CD1c-positive myeloid dendritic cell (primary cell): ENCODE measurements around the gene CCDC138.
"Not testable (repeated sequence)": the region's sequence is repeated elsewhere in the genome, so short reads cannot be mapped to it uniquely, and the experiment has no call there.

Experiments
- DNase-seq: peaks from one replicate; pipeline ENCODE4 v3.0.0-alpha.2; 2016; ENCODE audit errors: extremely low spot score

The CCDC138 gene

DNA sequence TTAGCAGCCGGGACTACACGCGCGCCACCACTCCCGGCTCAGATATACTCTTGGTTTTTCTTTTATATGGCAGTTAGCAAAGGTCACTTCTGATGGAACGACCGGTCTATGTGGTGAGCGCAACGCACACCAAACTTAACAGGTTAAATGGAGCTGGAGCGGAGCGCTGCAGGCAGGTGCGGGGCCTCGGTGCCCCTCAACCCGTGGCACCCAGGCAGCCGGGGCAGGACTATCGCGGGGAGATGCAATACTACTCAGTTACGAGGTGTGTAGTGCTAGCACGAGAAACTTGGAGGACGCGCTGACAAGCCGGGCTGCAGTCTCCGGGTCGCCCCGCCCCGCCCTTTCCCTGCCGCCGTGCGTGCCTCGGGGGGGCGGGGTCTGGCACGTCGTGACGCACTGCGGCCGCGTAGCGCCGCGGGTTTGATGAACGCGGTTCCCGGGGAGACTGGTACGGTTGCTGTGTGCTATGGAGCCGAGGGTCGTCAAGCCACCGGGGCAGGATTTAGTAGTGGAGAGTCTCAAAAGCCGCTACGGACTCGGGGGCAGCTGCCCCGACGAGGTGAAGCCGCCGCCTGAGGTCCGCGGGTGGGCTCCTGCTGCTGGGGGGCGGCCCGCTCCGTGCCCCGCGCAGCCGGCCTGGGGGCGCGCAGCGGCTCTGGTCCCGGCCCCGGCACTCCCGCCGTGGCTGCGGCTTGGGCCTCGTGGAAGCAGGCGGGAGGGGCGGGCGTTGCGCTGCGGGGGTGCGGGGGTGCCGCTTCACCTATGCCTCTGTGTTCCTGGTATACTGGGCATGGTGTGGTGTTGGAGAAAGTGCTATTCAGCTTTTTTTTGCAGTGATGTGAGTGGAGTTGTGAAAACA lies at the start of gene CCDC138:
Gene CCDC138, plus strand, starts transcription at position 418 of the 862 bp plus-strand sequence. Its CDS starts 52 bp downstream, at position 470.
- peak; percentile 91 for DNase-seq

- DNase-seq: not testable (repeated sequence)
Measured at GRCh38 chr2:108757973-108758372, 28.6 kb upstream of the CCDC138 start.

- DNase-seq: not testable (repeated sequence)
Measured at GRCh38 chr2:108762618-108763017, 24.0 kb upstream of the CCDC138 start.

DNA sequence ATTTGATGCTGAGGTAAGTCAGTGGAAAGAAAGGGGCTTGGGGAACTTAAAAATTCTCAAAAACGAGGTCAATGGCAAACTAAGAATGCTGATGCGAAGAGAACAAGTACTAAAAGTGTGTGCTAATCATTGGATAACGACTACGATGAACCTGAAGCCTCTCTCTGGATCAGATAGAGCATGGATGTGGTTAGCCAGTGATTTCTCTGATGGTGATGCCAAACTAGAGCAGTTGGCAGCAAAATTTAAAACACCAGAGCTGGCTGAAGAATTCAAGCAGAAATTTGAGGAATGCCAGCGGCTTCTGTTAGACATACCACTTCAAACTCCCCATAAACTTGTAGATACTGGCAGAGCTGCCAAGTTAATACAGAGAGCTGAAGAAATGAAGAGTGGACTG lies 19.9 kb upstream of the CCDC138 start:
- DNase-seq: not testable (repeated sequence)

GRCh38 chr2:108767859-108768258 lies 18.7 kb upstream of the CCDC138 start:
- not testable (repeated sequence) for DNase-seq

DNA sequence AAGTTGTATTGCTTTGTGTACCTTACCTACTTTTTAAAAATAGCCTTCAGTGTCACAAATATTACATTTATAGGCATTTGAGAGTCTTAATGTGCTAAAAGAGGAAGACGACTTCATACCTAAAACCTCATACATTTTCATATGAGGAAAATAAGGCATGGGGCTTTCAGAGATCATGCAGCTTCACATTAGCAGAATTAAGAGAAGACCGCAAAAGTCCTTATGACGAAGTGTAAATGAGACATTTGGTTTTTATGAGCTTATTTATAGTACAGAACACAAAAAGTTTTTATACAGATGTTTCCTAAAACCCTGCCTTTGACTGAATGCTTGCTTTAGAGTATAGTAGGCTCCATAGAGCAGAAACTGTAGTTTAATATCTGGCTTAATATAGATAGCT lies 10.1 kb upstream of the CCDC138 start:
- no peak for DNase-seq

DNA sequence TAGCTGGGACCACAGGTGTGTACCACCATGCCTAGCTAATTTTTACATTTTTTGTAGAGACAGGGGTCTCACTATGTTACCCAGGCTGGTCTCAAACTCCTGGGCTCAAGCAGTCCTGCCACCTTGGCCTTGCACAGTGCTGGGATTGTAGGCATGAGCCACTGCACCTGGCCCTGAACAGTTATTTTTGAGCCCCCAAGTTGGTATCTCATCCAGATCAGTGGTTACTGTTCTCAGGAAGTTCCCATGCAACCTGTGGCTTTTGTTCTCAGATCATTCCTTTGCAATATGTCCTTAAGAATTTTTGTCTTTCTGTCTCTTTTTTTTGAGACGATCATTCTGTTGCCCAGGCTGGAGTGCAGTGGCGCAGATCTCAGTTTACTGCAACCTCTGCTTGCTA lies 7.7 kb upstream of the CCDC138 start:
- DNase-seq: no peak

DNA sequence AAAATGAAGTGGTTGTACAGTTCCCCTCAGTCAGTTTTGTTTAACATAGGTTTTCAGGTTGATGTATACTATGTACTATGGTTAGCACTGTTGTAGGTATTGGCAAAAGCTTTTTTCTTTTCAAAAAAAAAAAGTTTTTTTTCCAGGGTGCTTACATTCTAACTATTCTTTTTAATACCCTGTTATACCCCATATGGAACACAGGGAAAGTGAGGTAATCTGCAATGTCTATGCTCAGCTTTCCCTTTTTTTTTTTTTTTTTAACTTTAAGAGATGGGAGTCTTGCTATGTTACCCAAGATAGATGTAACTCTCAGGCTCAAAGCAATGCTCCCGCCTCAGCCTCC lies 590 bp upstream of the CCDC138 start:
- DNase-seq: no peak

DNA sequence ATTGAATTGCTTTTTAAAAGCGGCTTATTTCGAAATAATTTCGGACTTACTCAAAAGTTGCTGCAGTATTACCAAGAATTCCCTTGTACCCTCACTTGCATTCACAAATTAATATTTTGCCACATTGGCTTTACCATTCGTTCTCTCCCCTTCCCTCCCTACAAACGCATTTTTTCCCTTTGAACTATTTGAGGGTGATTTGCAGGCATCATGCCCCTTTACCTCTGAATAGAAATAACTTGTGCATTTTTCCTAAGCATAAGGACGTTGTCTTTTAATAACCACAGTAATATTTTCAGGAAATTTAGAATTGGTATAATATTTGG lies 608 bp downstream of the CCDC138 start:
- DNase-seq: no peak

GRCh38 chr2:108803045-108803736 lies 16.6 kb downstream of the CCDC138 start:
- no peak for DNase-seq

DNA sequence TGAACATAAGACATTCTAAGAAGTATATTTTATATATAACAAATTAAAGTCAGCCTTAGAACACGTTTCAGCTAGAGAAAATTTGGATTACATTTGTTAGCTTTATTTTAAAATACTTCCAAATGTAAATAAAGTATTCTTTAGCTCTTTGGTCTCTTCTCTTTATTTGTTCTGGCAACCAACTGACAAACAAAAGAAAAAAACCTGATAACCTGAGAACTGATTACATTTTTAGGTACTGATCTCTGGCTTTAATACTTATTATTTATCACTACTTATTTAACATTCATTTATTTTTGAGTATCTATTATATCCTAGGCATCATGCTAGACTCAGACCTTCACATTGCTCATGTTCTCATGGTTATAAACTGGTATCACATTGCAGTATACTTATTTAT lies 18.5 kb downstream of the CCDC138 start:
- DNase-seq: no peak

DNA sequence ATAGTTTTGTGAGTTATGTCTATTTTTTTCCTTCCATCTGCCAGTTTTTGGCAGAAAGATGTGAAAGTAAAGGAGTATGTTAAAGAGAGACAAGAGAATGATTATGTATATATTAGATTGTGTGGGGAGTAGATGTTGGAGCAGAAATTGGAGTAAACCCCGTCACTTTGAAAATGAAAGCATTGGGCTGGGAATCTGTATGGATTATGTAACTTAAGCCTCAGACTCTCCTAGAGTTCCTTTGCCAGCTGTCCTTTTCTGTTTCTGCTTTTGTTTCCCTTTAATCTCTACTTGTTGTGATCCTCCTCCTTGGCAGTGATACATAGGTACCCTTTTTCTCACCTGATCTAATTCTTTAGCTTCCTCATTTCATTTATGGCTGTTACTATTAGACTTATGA lies 19.2 kb downstream of the CCDC138 start:
- no peak for DNase-seq

DNA sequence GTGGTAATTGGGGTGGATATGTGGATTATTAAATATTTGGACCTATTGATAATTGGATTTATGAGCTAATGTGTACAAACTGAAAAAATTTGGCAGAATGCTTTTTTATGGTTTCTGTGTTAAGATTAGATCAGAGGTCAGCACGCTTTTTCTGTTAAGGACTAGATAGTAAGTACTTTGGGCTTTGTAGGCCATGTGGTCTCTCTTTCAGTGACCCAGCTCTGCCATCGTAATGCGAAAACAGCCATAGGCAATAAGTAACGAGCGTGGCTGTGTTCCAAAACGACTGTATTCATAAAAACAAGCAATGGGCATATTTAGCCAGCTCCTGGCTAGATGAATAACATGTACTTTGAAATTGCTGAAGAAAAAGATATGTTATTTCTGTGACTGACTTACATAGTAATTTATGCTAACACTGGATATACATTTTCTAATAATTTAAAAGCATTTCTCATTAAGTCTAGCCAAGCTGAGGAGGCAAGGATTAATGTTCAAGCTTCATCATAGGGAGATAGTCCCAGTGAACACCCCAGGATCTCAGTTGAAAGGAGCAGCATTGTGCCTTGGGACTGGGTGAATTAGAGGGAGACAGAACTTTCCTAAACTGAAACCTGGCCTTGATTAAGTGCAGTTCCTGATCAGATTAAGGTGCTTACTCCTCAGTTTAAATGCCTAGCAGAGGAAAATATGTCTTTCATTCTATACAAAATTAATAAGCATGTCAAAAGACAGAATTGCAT lies 20.0 kb downstream of the CCDC138 start:
- no peak for DNase-seq

GRCh38 chr2:108809936-108810335 lies 23.4 kb downstream of the CCDC138 start:
- DNase-seq: no peak

DNA sequence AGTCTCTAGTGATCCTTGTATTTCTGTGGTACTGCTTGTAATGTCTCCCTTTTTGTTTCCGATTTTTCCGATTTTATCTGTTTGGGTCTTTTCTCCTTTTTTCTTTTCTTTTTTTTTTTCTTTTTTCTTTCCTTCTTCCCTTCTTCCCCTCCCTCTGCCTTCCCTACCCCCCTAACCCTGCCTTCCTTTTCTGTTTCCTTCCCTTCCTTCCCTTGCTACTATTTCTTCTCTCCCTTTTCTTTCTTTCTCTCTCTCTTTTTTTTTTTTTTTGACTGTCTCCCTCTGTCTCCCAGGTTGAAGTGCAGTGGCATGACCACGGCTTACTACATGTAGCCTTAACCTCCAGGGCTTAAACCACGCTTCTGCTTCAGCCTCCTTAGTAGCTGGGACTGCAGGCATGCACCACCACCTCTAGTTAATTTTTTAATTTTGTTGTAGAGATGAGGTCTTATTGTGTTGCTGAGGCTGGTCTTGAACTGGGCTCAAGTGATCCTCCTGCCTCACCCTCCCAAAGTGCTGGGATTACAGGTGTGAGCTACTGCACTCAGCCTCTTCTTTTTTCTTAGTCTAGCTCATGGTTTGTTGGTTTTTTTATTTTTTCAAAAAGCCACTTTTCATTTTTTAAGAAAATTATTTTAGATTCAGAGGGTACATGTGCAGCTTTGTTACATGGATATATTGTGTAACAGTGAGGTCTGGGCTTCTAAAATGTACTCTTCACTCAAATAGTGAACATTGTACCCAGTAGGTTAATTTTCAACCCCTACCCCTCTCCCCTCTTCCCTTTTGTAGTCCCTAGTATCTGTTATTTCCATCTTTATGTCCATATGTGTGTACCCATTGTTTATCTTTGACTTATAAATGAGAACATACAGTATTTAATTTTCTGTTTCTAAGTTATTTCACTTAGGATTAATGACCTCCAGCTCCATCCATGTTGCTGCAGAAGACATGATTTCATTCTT lies 24.7 kb downstream of the CCDC138 start:
- DNase-seq: no peak

GRCh38 chr2:108813732-108814131 lies 27.2 kb downstream of the CCDC138 start:
- DNase-seq: no peak

DNA sequence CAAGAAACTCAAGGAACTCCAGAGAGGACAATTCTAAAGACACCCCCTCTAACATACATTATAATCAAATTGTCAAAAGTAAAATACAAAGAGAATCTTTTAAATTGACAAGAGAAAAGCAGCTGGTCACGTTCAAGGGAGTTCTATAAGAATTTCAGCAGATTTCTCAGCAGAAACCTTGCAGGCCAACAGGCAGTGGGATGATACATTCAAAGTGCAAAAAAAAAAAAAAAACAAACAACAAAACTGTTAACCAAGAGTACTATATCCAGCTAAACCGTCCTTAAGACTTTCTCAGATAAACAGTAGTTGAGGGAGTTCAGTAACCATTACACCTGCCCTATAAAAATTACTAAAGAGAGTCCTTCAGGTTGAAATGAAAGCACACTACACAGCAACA lies 33.9 kb downstream of the CCDC138 start:
- DNase-seq: no peak

DNA sequence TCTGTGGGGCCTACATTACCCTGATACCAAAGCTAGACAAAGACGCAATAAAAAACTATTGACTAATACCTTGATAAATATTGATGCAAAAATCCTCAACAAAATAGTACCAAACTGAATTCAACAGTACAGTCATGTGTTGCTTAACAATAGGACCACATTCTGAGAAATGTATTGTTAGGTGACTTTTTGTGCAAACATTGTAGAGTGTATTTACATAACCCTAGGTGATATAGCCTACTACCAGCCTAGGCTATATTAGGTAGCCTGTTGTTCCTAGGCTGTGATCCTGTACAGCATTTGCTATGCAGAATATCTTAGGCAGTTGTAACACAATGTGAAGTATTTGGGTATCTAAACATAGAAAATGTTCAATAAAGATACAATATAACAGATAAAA lies 36.7 kb downstream of the CCDC138 start:
- DNase-seq: no peak

DNA sequence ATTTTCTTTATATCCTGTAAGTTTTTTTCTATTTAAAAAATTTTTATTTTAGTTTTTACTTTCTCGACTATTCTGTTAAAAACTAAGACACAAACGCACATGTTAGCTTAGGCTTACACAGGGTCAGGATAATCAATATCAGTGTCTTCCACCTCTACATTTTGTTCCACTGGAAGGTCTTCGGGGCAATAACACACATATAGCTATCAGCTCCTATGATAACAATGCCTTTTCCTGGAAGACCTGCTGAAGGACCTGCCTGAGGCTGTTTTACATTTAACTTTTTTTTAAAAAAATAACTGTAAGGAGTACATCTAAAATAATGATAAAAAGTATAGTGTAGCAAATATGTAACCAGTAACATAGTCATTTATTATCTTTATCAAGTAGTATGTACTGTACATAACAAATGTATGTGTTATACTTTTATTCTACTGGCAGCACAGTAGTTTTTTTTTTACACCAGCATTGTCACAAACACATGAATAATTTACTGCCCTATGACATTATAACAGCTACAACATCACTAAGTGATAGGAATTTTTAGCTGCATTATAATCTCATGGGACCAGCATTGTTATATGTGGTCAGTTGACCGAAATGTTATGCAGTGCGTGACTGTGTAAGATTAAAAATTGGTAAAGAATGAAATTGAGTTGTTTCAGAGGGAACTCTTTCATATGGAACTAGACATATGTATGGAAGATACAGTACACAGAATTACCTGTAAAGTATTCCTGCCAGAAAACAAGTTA lies 37.9 kb downstream of the CCDC138 start:
- DNase-seq: no peak

GRCh38 chr2:108825254-108825653 lies 38.7 kb downstream of the CCDC138 start:
- no peak for DNase-seq

GRCh38 chr2:108825736-108826135 lies 39.2 kb downstream of the CCDC138 start:
- no peak for DNase-seq
